PFSK-1 (cell line): ENCODE measurements around the gene ADAMTS2.

Source experiments
- FOXP2 ChIP-seq: optimal IDR thresholded peaks from 2 replicates; pipeline ENCODE3; 2011; ENCODE audit warnings: borderline replicate concordance, control low read depth, inconsistent platforms; ENCODE audit not compliant: insufficient read depth; ENCODE audit errors: extremely low read length, extremely low read depth
- POLR2AphosphoS5 ChIP-seq: IDR thresholded peaks from 2 replicates; pipeline ENCODE4 v1.6.1; 2012; ENCODE audit warnings: low read depth, mild to moderate bottlenecking, control low read depth, low read length, moderate library complexity
- REST ChIP-seq, 2 experiments: IDR thresholded peaks; 2 replicates each; pipeline versions ENCODE4 v1.6.1 to v1.8.0; 2011 to 2012; ENCODE audit warnings: low read depth in 2 of 2, low read length in 2 of 2, control low read depth in 1 of 2, inconsistent platforms in 1 of 2, mild to moderate bottlenecking in 1 of 2, moderate library complexity in 1 of 2; ENCODE audit not compliant: insufficient read depth in 1 of 2
- SIN3A ChIP-seq: IDR thresholded peaks from 2 replicates; pipeline ENCODE4 v1.6.1; 2012; ENCODE audit warnings: mild to moderate bottlenecking, low read length, moderate library complexity, borderline replicate concordance; ENCODE audit not compliant: insufficient read depth
- TAF1 ChIP-seq: IDR thresholded peaks from 2 replicates; pipeline ENCODE4 v1.6.1; 2012; ENCODE audit warnings: low read length, control low read depth, borderline replicate concordance; ENCODE audit not compliant: insufficient read depth

The ADAMTS2 gene

GRCh38 chr5:179295778-179296149 is 49.5 kb downstream of the ADAMTS2 start:
- TF ChIP-seq SIN3A (no peak), TAF1 (no peak), FOXP2 (no peak), POLR2AphosphoS5 (no peak), REST (IDR thresholded peaks at IDR 0.05; ENCODE audit: insufficient read depth in 1 of 2, low read depth in 2 of 2, low read length in 2 of 2) (no peak)

- TF ChIP-seq POLR2AphosphoS5 (no peak), TAF1 (no peak), FOXP2 (no peak), REST (IDR thresholded peaks at IDR 0.05; ENCODE audit: insufficient read depth in 1 of 2, low read depth in 2 of 2, low read length in 2 of 2) (no peak), SIN3A (no peak)
Measured at GRCh38 chr5:179294891-179295777, 50.1 kb downstream of the ADAMTS2 start.

- no peak for TF ChIP-seq FOXP2
- TF ChIP-seq REST (IDR thresholded peaks at IDR 0.05; ENCODE audit: insufficient read depth in 1 of 2, low read depth in 2 of 2, low read length in 2 of 2): no peak
- TF ChIP-seq POLR2AphosphoS5: no peak
- no peak for TF ChIP-seq TAF1
- TF ChIP-seq SIN3A: no peak
Measured at GRCh38 chr5:179294131-179294780, 51.0 kb downstream of the ADAMTS2 start.

- TF ChIP-seq SIN3A (no peak), TAF1 (no peak), REST (IDR thresholded peaks at IDR 0.05; ENCODE audit: insufficient read depth in 1 of 2, low read depth in 2 of 2, low read length in 2 of 2) (no peak), POLR2AphosphoS5 (no peak), FOXP2 (no peak)
Measured at GRCh38 chr5:179292681-179293635, 52.3 kb downstream of the ADAMTS2 start.
